Duodenal mucosa (tissue), 2 donors: Measurements from ENCODE around the gene CYBC1.

Experiments
- H3K27ac ChIP-seq: one replicate; pipeline ENCODE4 v1.7.0; 2013; ENCODE audit warnings: low read depth, low read length
- H3K27me3 ChIP-seq, 2 donors: one replicate each; pipeline ENCODE4 v1.7.0; 2013; ENCODE audit warnings: low read length in 2 of 2, control low read depth in 1 of 2; ENCODE audit not compliant: insufficient read depth in 2 of 2, control insufficient read depth in 1 of 2
- H3K36me3 ChIP-seq, 2 donors: one replicate each; pipeline ENCODE4 v1.7.0; 2013; ENCODE audit warnings: low read length in 2 of 2, control low read depth in 1 of 2; ENCODE audit not compliant: insufficient read depth in 2 of 2, control insufficient read depth in 1 of 2
- H3K4me1 ChIP-seq, 2 donors: one replicate each; pipeline ENCODE4 v1.7.0; 2013; ENCODE audit warnings: low read length in 2 of 2, control low read depth in 1 of 2; ENCODE audit not compliant: insufficient read depth in 2 of 2, control insufficient read depth in 1 of 2
- H3K4me3 ChIP-seq, 2 donors: one replicate each; pipeline ENCODE4 v1.7.0; 2013; ENCODE audit warnings: low read length in 2 of 2, low read depth in 1 of 2
- H3K9ac ChIP-seq, 2 donors: one replicate each; pipeline ENCODE4 v1.7.0; 2013; ENCODE audit warnings: low read length in 2 of 2, low read depth in 1 of 2
- H3K9me3 ChIP-seq, 2 donors: one replicate each; pipeline ENCODE4 v1.7.0; 2013; ENCODE audit warnings: low read length in 2 of 2, control low read depth in 1 of 2; ENCODE audit not compliant: control insufficient read depth in 1 of 2

Gene CYBC1

GRCh38 chr17:82411396-82412053, 39.0 kb downstream of the CYBC1 start:
- Histone ChIP-seq H3K9me3 (no peaks in the 10 kb centered on the region), H3K27me3 (no peaks in the 10 kb centered on the region), H3K36me3 (peaks cover 7 to 11% of the 10 kb centered on the region in 2 donors), H3K4me1 (peaks cover 0 to 5% of the 10 kb centered on the region in 2 donors), H3K9ac (no peak overlapping the region), H3K27ac (no peak overlapping the region), H3K4me3 (no peak overlapping the region)

- H3K36me3 ChIP-seq = peaks cover 7 to 11% of the 10 kb centered on the region in 2 donors
These were observed 40.4 kb downstream of the CYBC1 start for GRCh38 chr17:82410014-82410716.

GRCh38 chr17:82408938-82409318, 41.6 kb downstream of the CYBC1 start:
- H3K27me3 ChIP-seq = no peaks in the 10 kb centered on the region
- no peak overlapping the region for H3K9ac ChIP-seq
- peaks cover 7 to 16% of the 10 kb centered on the region in 2 donors for H3K36me3 ChIP-seq
- H3K27ac ChIP-seq = no peak overlapping the region
- no peak overlapping the region for H3K4me3 ChIP-seq
- H3K4me1 ChIP-seq = no peaks in the 10 kb centered on the region
- H3K9me3 ChIP-seq = no peaks in the 10 kb centered on the region

More at GRCh38 chr17:82410014-82410716, 40.4 kb downstream of the CYBC1 start:
- no peak overlapping the region for H3K9ac ChIP-seq
- H3K27me3 ChIP-seq = no peaks in the 10 kb centered on the region
- no peak overlapping the region for H3K27ac ChIP-seq
- no peak overlapping the region for H3K4me3 ChIP-seq
- peaks cover 0 to 5% of the 10 kb centered on the region in 2 donors for H3K4me1 ChIP-seq
- H3K9me3 ChIP-seq = no peaks in the 10 kb centered on the region

GRCh38 chr17:82408288-82408937, 42.1 kb downstream of the CYBC1 start:
- H3K9ac ChIP-seq = no peak overlapping the region
- no peaks in the 10 kb centered on the region for H3K9me3 ChIP-seq
- H3K4me1 ChIP-seq = no peaks in the 10 kb centered on the region
- peaks cover 10 to 22% of the 10 kb centered on the region in 2 donors for H3K36me3 ChIP-seq
- no peaks in the 10 kb centered on the region for H3K27me3 ChIP-seq
- H3K4me3 ChIP-seq = no peak overlapping the region
- H3K27ac ChIP-seq = no peak overlapping the region

GRCh38 chr17:82407255-82407654, 43.3 kb downstream of the CYBC1 start:
- no peaks in the 10 kb centered on the region for H3K9me3 ChIP-seq

GRCh38 chr17:82406131-82406671, 44.4 kb downstream of the CYBC1 start:
- no peak overlapping the region for H3K4me3 ChIP-seq
- H3K36me3 ChIP-seq = peaks cover 7 to 18% of the 10 kb centered on the region in 2 donors
- no peaks in the 10 kb centered on the region for H3K27me3 ChIP-seq
- H3K9ac ChIP-seq = no peak overlapping the region
- no peaks in the 10 kb centered on the region for H3K9me3 ChIP-seq
- no peaks in the 10 kb centered on the region for H3K4me1 ChIP-seq
- H3K27ac ChIP-seq = no peak overlapping the region

More at GRCh38 chr17:82407255-82407654, 43.3 kb downstream of the CYBC1 start:
- no peak overlapping the region for H3K27ac ChIP-seq
- H3K4me1 ChIP-seq = no peaks in the 10 kb centered on the region
- no peaks in the 10 kb centered on the region for H3K27me3 ChIP-seq
- H3K4me3 ChIP-seq = no peak overlapping the region
- H3K36me3 ChIP-seq = peaks cover 7 to 22% of the 10 kb centered on the region in 2 donors
- H3K9ac ChIP-seq = no peak overlapping the region

- Histone ChIP-seq H3K27me3 (no peaks in the 10 kb centered on the region), H3K36me3 (peaks cover 7 to 17% of the 10 kb centered on the region in 2 donors), H3K9me3 (no peaks in the 10 kb centered on the region), H3K9ac (no peak overlapping the region), H3K27ac (no peak overlapping the region), H3K4me1 (no peaks in the 10 kb centered on the region), H3K4me3 (no peak overlapping the region)
These were observed 45.5 kb downstream of the CYBC1 start for GRCh38 chr17:82405051-82405450.

GRCh38 chr17:82403662-82404660, 46.6 kb downstream of the CYBC1 start:
- no peaks in the 10 kb centered on the region for H3K4me1 ChIP-seq
- no peaks in the 10 kb centered on the region for H3K9me3 ChIP-seq
- no peak overlapping the region for H3K9ac ChIP-seq
- H3K27ac ChIP-seq = no peak overlapping the region
- H3K4me3 ChIP-seq = no peak overlapping the region
- peaks cover 7 to 18% of the 10 kb centered on the region in 2 donors for H3K36me3 ChIP-seq
- no peaks in the 10 kb centered on the region for H3K27me3 ChIP-seq

- H3K9me3 ChIP-seq = no peaks in the 10 kb centered on the region
- H3K4me1 ChIP-seq = no peaks in the 10 kb centered on the region
- H3K9ac ChIP-seq = no peak overlapping the region
These were observed 47.7 kb downstream of the CYBC1 start for GRCh38 chr17:82402865-82403264.

More at GRCh38 chr17:82402865-82403264, 47.7 kb downstream of the CYBC1 start:
- Histone ChIP-seq H3K27me3 (no peaks in the 10 kb centered on the region), H3K36me3 (peaks cover 7 to 16% of the 10 kb centered on the region in 2 donors), H3K27ac (no peak overlapping the region), H3K4me3 (no peak overlapping the region)
